Left ventricle myocardium inferior (tissue), 1 donor: ENCODE data around the gene CCDC40. TPM values are rescaled to one million over a fixed set of nuclear protein-coding genes. Genes with fewer than 3 reads are reported as not detected.
A peak's percentile ranks its signal among the peaks of the same experiment; 100 is the strongest.

Experiments used
- DNase-seq: peaks from one replicate; pipeline ENCODE4 v3.0.0-alpha.2; 2020
- H3K27ac ChIP-seq: fragments of 200-600 bp; replicated peaks from 2 replicates; pipeline ENCODE4 v1.8.0; 2021
- H3K27me3 ChIP-seq: fragments of 200-600 bp; 2 replicates; pipeline ENCODE4 v1.8.0; 2021; ENCODE audit warnings: low read depth
- H3K36me3 ChIP-seq: fragments of 200-600 bp; 2 replicates; pipeline ENCODE4 v1.8.0; 2021
- H3K4me1 ChIP-seq: fragments of 200-600 bp; 2 replicates; pipeline ENCODE4 v1.8.0; 2021
- H3K4me3 ChIP-seq: fragments of 200-600 bp; 2 replicates; pipeline ENCODE4 v1.8.0; 2021; ENCODE audit warnings: mild to moderate bottlenecking, moderate library complexity
- H3K9me3 ChIP-seq: fragments of 200-600 bp; replicated peaks from 2 replicates; pipeline ENCODE4 v1.8.0; 2021
- CTCF ChIP-seq: fragments of 200-600 bp; IDR thresholded peaks from 2 replicates; pipeline ENCODE4 v1.8.0; 2021; ENCODE audit warnings: antibody characterized with exemption, mild to moderate bottlenecking, borderline replicate concordance
- intact Hi-C: fragments of 100-400 bp; cut with micrococcal nuclease; formaldehyde crosslinking; loops from one replicate; pipeline ENCODE4 v1.11.0; 2022
- microRNA-seq: library from miRNA; unstranded; fragments of <30 nt; microRNA quantifications from one replicate; pipeline ENCODE4 v1.2.0, GENCODE V29; 2020
- total RNA-seq: library from RNA; stranded (reverse); fragmentation: NEBNext Ultra II Directional; extraction: Animal tissue kit (Norgen Biotek cat#: 25700); gene quantifications from one replicate; pipeline ENCODE4 v1.2.1, GENCODE V29; 2021
- donor health status: DM: no; HTN: yes; CAD: no; lungs with severe emphysema.

The CCDC40 gene
- total RNA-seq, 1 donor from 2014 or later, result 7.7 TPM

- peaks cover 44% of the 10 kb centered on the region for H3K4me1 ChIP-seq
- H3K27ac ChIP-seq, result no peak overlapping the region
- no peak for DNase-seq
- no peaks in the 10 kb centered on the region for H3K9me3 ChIP-seq
- TF ChIP-seq CTCF, result no peak
- peaks cover 39% of the 10 kb centered on the region for H3K36me3 ChIP-seq
- no peaks in the 10 kb centered on the region for H3K27me3 ChIP-seq
- intact Hi-C loops, result no loop called here
- peak overlapping the region; percentile 99 for H3K4me3 ChIP-seq
Observed at GRCh38 chr17:80145076-80146075, 108.9 kb downstream of the CCDC40 start.

GRCh38 chr17:80146121-80147034, 109.9 kb downstream of the CCDC40 start:
- intact Hi-C loops, result no loop called here
- no peak for TF ChIP-seq CTCF
- peak overlapping the region; percentile 96 for H3K27ac ChIP-seq
- H3K9me3 ChIP-seq, result no peaks in the 10 kb centered on the region
- H3K36me3 ChIP-seq, result peaks cover 29% of the 10 kb centered on the region
- no peak for DNase-seq
- no peaks in the 10 kb centered on the region for H3K27me3 ChIP-seq
- peak overlapping the region; percentile 99 for H3K4me3 ChIP-seq
- H3K4me1 ChIP-seq, result peaks cover 44% of the 10 kb centered on the region

GRCh38 chr17:80147035-80147822, 110.8 kb downstream of the CCDC40 start, which contains the start of gene EIF4A3:
Gene EIF4A3, minus strand, starts transcription at chr17:80147128. Its CDS starts 167 bp downstream, at chr17:80146961.
- Histone ChIP-seq H3K27ac (peak within 1 kb of the TSS; percentile 96), H3K36me3 (peaks cover 21% of the 10 kb centered on the region), H3K4me3 (peak within 1 kb of the TSS; percentile 99), H3K27me3 (no peaks in the 10 kb centered on the region), H3K9me3 (no peaks in the 10 kb centered on the region), H3K4me1 (peaks cover 44% of the 10 kb centered on the region)
- peak; percentile 99 for DNase-seq
- TF ChIP-seq CTCF, result peak; percentile 8
- intact Hi-C loops, result no loop called here

Small RNAs within 50 kb of the gene (microRNA-seq; reads per million reads assigned to microRNA genes)
- not detected for gene MIR1268B

Other genes starting within 250 kb of the CCDC40 start
- 7.5 TPM for gene CBX8, start 239.6 kb upstream of the CCDC40 start, total RNA-seq
- gene CBX4, start 197.2 kb upstream of the CCDC40 start, total RNA-seq, result 28.7 TPM
- gene TBC1D16, start 770 bp upstream of the CCDC40 start, total RNA-seq, result 15.9 TPM
- gene GAA, start 64.9 kb downstream of the CCDC40 start, total RNA-seq, result 44.4 TPM
- 30.0 TPM for gene EIF4A3, start 110.5 kb downstream of the CCDC40 start, total RNA-seq
- gene CARD14, start 133.4 kb downstream of the CCDC40 start, total RNA-seq, result 0.49 TPM
- gene SGSH, start 183.7 kb downstream of the CCDC40 start, total RNA-seq, result 10.9 TPM
- gene SLC26A11, start 183.8 kb downstream of the CCDC40 start, total RNA-seq, result 4.1 TPM
- gene RNF213, start 224.2 kb downstream of the CCDC40 start, total RNA-seq, result 25.6 TPM